D721Med (cell line): ENCODE results near the gene LDB3.

Experiments used
- DNase-seq: peaks from one replicate; pipeline ENCODE4 v3.0.0; 2011; ENCODE audit warnings: low spot score; ENCODE audit not compliant: insufficient read length
- FAIRE-seq: peaks from 2 replicates; lab custom pipeline; 2011; peaks lifted over from hg19 to GRCh38; lab: Jason Lieb, UNC
- TF ChIP-seq, protein P1 (sequence below): IDR thresholded peaks from 2 replicates; pipeline ENCODE4 v1.5.1; 2012; ENCODE audit warnings: mild to moderate bottlenecking, control low read depth; ENCODE audit not compliant: insufficient read depth; ENCODE audit errors: missing control alignments

Gene LDB3

GRCh38 chr10:86711513-86712316 is 43.4 kb downstream of the LDB3 start:
- TF ChIP-seq, protein P1, sequence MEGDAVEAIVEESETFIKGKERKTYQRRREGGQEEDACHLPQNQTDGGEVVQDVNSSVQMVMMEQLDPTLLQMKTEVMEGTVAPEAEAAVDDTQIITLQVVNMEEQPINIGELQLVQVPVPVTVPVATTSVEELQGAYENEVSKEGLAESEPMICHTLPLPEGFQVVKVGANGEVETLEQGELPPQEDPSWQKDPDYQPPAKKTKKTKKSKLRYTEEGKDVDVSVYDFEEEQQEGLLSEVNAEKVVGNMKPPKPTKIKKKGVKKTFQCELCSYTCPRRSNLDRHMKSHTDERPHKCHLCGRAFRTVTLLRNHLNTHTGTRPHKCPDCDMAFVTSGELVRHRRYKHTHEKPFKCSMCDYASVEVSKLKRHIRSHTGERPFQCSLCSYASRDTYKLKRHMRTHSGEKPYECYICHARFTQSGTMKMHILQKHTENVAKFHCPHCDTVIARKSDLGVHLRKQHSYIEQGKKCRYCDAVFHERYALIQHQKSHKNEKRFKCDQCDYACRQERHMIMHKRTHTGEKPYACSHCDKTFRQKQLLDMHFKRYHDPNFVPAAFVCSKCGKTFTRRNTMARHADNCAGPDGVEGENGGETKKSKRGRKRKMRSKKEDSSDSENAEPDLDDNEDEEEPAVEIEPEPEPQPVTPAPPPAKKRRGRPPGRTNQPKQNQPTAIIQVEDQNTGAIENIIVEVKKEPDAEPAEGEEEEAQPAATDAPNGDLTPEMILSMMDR = no peak
- FAIRE-seq (no peak), DNase-seq (peak; percentile 49)

DNA sequence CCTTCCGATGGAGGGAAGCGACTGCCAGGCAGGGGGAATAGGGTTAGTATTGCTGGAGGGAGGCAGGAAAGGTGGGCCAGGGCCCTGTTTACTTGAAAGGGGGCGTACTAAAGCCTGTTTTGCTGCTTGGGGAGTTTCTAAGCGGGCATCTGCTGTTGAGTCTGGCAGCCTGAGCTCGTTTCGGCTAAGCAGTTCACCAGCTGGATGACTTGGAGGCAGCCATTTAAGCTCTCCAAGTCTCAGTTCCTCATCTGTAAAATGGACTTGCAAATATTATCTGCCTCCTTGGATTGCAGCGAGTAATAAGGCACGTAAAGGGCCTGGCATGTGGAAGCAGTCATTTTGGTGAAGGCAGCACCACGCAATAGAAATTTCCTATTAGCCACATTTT is 44.0 kb downstream of the LDB3 start:
- FAIRE-seq (no peak), DNase-seq (peak; percentile 42)
- TF ChIP-seq, protein P1 = peak; percentile 5

DNA sequence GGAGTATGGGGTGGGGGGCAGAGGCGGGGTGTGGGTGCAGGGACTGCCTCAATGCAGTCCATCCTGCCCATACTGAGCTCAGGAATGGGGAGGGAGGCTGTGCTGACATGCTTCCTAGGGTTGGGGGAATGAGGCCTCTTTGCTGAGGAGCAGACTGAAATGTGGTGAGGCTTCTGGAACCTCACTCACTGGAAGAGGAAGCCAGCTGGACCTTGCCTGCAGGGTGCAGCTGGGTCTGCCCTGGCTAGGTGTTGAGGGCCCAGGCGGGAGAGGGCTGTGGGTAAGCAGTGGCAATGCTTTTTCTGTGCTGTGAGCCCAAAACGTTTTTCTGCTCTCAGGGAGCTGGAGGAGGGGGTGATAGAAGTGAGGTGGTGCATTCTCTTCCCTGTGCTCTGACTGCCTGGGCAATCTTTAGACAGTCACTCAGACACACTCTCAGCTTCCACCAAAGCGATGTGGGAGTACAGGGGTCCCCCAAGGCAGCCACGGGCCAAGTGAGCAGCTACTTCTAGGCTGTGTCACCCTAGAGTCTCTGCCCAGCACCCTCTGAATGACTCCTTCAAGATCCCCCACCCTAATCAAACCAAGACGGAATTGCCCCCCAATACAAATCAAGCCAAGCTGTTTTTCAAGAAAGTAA is 47.0 kb downstream of the LDB3 start:
- FAIRE-seq (no peak), DNase-seq (no peak)
- TF ChIP-seq, protein P1 = no peak

DNA sequence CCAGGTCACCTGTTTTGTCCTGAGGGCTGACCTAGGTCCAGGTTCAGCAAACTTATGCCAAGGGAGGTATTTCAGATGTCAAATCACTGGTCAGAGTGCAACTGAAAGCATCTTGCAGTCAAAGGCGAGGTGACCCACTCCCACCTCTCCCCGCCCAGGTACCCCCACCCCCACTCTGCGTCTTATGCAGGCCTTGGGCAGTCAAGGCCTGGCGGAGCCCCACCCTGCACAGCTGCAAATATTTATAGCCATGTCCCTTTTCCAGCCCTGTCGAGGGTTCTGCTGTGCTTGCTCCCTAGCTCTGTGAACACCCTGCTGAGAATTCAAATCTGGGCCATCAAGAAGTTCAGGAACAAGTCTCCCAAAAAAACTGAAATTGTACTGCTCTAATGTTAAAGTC is 47.5 kb downstream of the LDB3 start:
- DNase-seq = no peak
- no peak for FAIRE-seq
- TF ChIP-seq, protein P1 = no peak

- DNase-seq (no peak), FAIRE-seq (no peak)
- TF ChIP-seq, protein P1 = no peak
Measured at GRCh38 chr10:86716466-86716865, 48.2 kb downstream of the LDB3 start.

- TF ChIP-seq, protein P1 = no peak
- FAIRE-seq = no peak
- no peak for DNase-seq
Measured at GRCh38 chr10:86718556-86718955, 50.2 kb downstream of the LDB3 start.

DNA sequence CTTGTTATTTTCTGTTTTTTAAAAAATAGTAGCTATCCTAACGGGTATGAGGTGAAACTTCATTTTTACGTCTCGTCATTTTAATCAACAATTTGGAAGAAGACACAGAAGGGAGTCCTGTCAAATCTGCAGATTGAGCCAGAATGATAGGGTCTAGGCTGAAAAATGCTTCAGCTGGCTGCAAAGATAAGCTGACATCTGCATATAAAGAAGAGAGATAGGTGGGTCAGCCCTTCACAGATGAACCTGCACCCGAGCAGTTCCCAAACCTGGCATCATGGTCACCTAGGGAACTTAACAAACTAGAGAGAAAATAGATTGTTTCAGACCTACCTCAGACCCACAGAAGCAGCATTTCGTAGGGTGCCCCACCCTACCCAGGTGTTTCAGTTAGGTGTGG is 52.9 kb downstream of the LDB3 start:
- FAIRE-seq (no peak), DNase-seq (no peak)
- TF ChIP-seq, protein P1 = no peak
